ENCODE data around the gene PIEZO1. TPM values are rescaled to one million over a fixed set of nuclear protein-coding genes. Genes with fewer than 3 reads are reported as not detected.
"Not testable (repeated sequence)": the region's sequence is repeated elsewhere in the genome, so short reads cannot be mapped to it uniquely, and the experiment has no call there.

Gene PIEZO1
- total RNA-seq, 5 donors from 2014 or later (not counting 1 experiment from before 2014, with no cell fraction given) = 139 to 274 (median 240) TPM

DNA sequence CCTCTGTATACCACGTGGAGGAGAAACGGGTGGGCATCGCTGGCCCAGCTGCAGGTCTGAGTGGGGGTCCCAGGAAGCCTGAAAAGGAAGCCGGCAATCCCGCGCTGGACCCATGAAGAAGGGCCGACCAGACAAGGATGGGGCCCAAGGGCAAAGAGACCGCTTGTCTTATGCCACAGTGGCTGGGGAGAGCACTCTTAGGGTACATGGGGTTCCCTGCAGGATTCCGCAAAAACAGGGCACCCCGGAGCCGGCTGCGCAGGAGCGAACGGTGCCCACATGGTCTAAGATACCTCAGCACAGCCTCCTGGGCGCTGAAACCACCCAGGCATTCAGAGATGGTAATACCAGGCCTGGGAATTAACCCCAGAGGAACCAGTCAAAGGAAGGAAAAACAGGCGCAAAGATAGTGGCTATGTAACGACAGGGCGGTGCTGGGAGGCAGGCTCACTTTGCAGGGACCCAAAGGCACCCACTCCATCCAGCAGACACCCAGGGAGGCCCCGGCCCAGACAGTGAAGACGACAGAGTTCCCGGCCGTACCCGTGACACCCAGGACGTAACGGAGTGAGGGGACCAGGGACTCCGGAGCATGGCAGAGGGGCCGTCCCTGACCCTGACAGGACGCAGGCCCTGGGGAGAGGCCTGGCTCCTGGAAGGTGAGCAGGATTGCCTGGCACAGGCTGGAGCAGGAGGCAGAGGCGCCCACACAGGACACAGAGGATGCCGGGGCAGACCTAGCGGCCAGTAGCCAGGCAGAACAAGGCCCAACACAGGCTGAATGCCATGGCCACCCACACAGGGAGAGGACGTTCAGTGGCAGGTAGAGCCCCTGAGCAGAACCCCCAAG is 10.3 kb downstream of the PIEZO1 start:
- H3K9me3 Mint-ChIP-seq = no peaks in the 10 kb centered on the region
- Histone ChIP-seq H3K9me3 (no peaks in the 10 kb centered on the region), H3K27me3 (replicated peaks in 1 of 2; ENCODE audit: control insufficient read depth in 2 of 2, extremely low read depth in 1 of 2, insufficient read depth in 2 of 2, low read length in 1 of 2) (no peaks in the 10 kb centered on the region), H3K36me3 (ENCODE audit: control insufficient read depth in 2 of 2, extremely low read depth in 1 of 2, insufficient read depth in 1 of 2, low read length in 1 of 2) (peaks cover 0 to 9% of the 10 kb centered on the region in 2 donors), H3K4me1 (ENCODE audit: control insufficient read depth in 1 of 2, extremely low read depth in 1 of 2, insufficient read depth in 2 of 2, low read length in 2 of 2) (peaks cover 4 to 76% of the 10 kb centered on the region in 2 experiments), H3K4me3 (ENCODE audit: control insufficient read depth in 1 of 2, extremely low read depth in 1 of 2, low read length in 1 of 2) (no peak overlapping the region), H3K27ac (ENCODE audit: low read length) (no peak overlapping the region)
- ATAC-seq (replicated peaks in 1 of 4) (no peak), DNase-seq (no peak)
- no peaks in the 10 kb centered on the region for H3K36me3 Mint-ChIP-seq
- H3K27ac Mint-ChIP-seq = no peak overlapping the region
- 92% methylated on average over 29 of the region's 32 CpGs for WGBS (ENCODE audit: insufficient coverage)
- H3K4me1 Mint-ChIP-seq = peaks cover 16 to 40% (median 30%) of the 10 kb centered on the region in 3 donors
- no peaks in the 10 kb centered on the region for H3K27me3 Mint-ChIP-seq
- no peak overlapping the region for H3K4me3 Mint-ChIP-seq
- ChIA-PET CTCF (interaction anchor here in 1 of 2 donors (0.6 to 0.7 kb wide), 3 partner anchors 17 to 442 kb away, joined by 4 to 8 read pairs (median 7); no protein-coding TSS in a partner anchor), POLR2A (no interaction called here)

- Mint-ChIP-seq H3K27ac (peak overlapping the region in 1 of 2 donors; percentile 34), H3K27me3 (no peaks in the 10 kb centered on the region), H3K4me1 (peaks cover 18 to 40% (median 31%) of the 10 kb centered on the region in 3 donors), H3K9me3 (no peaks in the 10 kb centered on the region), H3K36me3 (no peaks in the 10 kb centered on the region), H3K4me3 (no peak overlapping the region)
- peaks cover 0 to 5% of the 10 kb centered on the region in 2 donors for H3K36me3 ChIP-seq (ENCODE audit: control insufficient read depth in 2 of 2, extremely low read depth in 1 of 2, insufficient read depth in 1 of 2, low read length in 1 of 2)
- DNase-seq (no peak), ATAC-seq (replicated peaks in 1 of 4) (no peak)
- no peaks in the 10 kb centered on the region for H3K27me3 ChIP-seq (replicated peaks in 1 of 2; ENCODE audit: control insufficient read depth in 2 of 2, extremely low read depth in 1 of 2, insufficient read depth in 2 of 2, low read length in 1 of 2)
- WGBS (ENCODE audit: insufficient coverage) = 77% methylated on average over 9 of the region's 12 CpGs
- H3K9me3 ChIP-seq = no peaks in the 10 kb centered on the region
- ChIA-PET CTCF (interaction anchor here in 1 of 2 donors (0.6 kb wide), 2 partner anchors 16 to 91 kb away, joined by 3 to 7 read pairs; no protein-coding TSS in a partner anchor), POLR2A (no interaction called here)
- H3K4me1 ChIP-seq (ENCODE audit: control insufficient read depth in 1 of 2, extremely low read depth in 1 of 2, insufficient read depth in 2 of 2, low read length in 2 of 2) = peaks cover 4 to 76% of the 10 kb centered on the region in 2 experiments
- H3K4me3 ChIP-seq (ENCODE audit: control insufficient read depth in 1 of 2, extremely low read depth in 1 of 2, low read length in 1 of 2) = no peak overlapping the region
- H3K27ac ChIP-seq (ENCODE audit: low read length) = no peak overlapping the region
Measured at GRCh38 chr16:88773812-88774291, 11.2 kb downstream of the PIEZO1 start.

DNA sequence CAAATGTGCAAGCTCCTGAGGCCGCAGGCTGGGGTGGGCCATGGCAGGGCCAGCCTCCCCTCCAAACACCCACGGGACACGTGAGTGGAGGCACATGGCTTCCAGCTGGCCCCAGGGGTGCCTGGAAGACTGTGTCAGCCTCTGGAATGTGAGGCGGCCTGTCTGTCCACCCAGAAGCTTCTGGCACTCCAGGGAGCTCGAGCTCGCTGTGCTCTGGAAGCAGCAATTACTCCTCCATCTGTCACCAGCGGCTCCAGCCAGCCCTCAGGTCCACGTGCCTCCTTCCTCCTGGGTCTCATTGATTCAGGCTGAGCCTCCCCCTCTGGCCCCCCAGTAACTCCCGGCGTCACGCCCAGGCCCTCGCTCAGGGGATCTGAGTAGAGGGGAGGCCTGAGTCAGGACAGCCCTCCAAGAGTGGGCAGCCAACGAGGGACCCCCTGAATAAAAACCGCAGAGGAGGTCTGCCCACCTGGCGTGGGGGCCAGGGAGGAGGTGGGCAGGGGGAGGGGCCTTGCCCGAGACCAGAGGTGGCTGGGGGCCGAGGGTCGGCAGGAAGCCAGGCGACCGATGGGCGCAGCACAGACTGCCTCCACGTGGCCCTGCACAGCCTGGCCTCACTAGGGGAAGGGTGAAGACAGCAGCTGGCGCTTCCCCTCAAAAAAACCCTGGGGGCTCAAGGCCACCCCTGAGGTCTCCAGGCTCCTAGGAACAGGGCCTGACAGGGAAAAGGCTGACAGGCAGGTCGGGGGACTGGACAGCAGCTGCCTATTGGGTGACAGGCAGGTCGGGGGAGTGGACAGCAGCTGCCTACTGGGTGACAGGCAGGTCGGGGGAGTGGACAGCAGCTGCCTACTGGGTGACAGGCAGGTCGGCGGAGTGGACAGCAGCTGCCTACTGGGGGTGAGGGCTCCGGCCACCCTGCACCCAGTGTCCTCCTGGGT is 11.9 kb downstream of the PIEZO1 start:
- Histone ChIP-seq H3K9me3 (no peaks in the 10 kb centered on the region), H3K4me3 (ENCODE audit: control insufficient read depth in 1 of 2, extremely low read depth in 1 of 2, low read length in 1 of 2) (no peak overlapping the region), H3K36me3 (ENCODE audit: control insufficient read depth in 2 of 2, extremely low read depth in 1 of 2, insufficient read depth in 1 of 2, low read length in 1 of 2) (peaks cover 0 to 5% of the 10 kb centered on the region in 2 donors), H3K27me3 (replicated peaks in 1 of 2; ENCODE audit: control insufficient read depth in 2 of 2, extremely low read depth in 1 of 2, insufficient read depth in 2 of 2, low read length in 1 of 2) (no peaks in the 10 kb centered on the region), H3K27ac (ENCODE audit: low read length) (no peak overlapping the region), H3K4me1 (ENCODE audit: control insufficient read depth in 1 of 2, extremely low read depth in 1 of 2, insufficient read depth in 2 of 2, low read length in 2 of 2) (peaks cover 4 to 76% of the 10 kb centered on the region in 2 experiments)
- H3K4me3 Mint-ChIP-seq = no peak overlapping the region
- 76% methylated on average over 20 of the region's 29 CpGs for WGBS (ENCODE audit: insufficient coverage)
- no peaks in the 10 kb centered on the region for H3K9me3 Mint-ChIP-seq
- H3K4me1 Mint-ChIP-seq = peaks cover 13 to 35% (median 29%) of the 10 kb centered on the region in 3 donors
- ATAC-seq (replicated peaks in 1 of 4) (no peak), DNase-seq (no peak)
- no peaks in the 10 kb centered on the region for H3K36me3 Mint-ChIP-seq
- no peak overlapping the region for H3K27ac Mint-ChIP-seq
- CTCF ChIA-PET = interaction anchor here in 1 of 2 donors (0.6 kb wide), 1 partner anchor 90 kb away, joined by 3 read pairs; no protein-coding TSS in a partner anchor
- no peaks in the 10 kb centered on the region for H3K27me3 Mint-ChIP-seq
- POLR2A ChIA-PET = no interaction called here

- H3K4me3 ChIP-seq (ENCODE audit: control insufficient read depth in 1 of 2, extremely low read depth in 1 of 2, low read length in 1 of 2); H3K36me3 Mint-ChIP-seq; H3K4me3 Mint-ChIP-seq; ATAC-seq (replicated peaks in 1 of 4); H3K9me3 ChIP-seq; H3K27me3 ChIP-seq (replicated peaks in 1 of 2; ENCODE audit: control insufficient read depth in 2 of 2, extremely low read depth in 1 of 2, insufficient read depth in 2 of 2, low read length in 1 of 2); DNase-seq; H3K27me3 Mint-ChIP-seq; H3K9me3 Mint-ChIP-seq; POLR2A ChIA-PET; H3K27ac Mint-ChIP-seq; H3K36me3 ChIP-seq (ENCODE audit: control insufficient read depth in 2 of 2, extremely low read depth in 1 of 2, insufficient read depth in 1 of 2, low read length in 1 of 2); H3K27ac ChIP-seq (ENCODE audit: low read length): not testable (repeated sequence)
- WGBS (ENCODE audit: insufficient coverage) = 94% methylated on average over 15 of the region's 23 CpGs
- peaks cover 18 to 40% (median 34%) of the 10 kb centered on the region in 3 donors for H3K4me1 Mint-ChIP-seq
- CTCF ChIA-PET = interaction anchor here in 1 of 2 donors (0.7 kb wide), 1 partner anchor 12 kb away, joined by 7 read pairs; no protein-coding TSS in a partner anchor
- H3K4me1 ChIP-seq (ENCODE audit: control insufficient read depth in 1 of 2, extremely low read depth in 1 of 2, insufficient read depth in 2 of 2, low read length in 2 of 2) = peaks cover 4 to 81% of the 10 kb centered on the region in 2 experiments
Measured at GRCh38 chr16:88771781-88772180, 13.2 kb downstream of the PIEZO1 start.

DNA sequence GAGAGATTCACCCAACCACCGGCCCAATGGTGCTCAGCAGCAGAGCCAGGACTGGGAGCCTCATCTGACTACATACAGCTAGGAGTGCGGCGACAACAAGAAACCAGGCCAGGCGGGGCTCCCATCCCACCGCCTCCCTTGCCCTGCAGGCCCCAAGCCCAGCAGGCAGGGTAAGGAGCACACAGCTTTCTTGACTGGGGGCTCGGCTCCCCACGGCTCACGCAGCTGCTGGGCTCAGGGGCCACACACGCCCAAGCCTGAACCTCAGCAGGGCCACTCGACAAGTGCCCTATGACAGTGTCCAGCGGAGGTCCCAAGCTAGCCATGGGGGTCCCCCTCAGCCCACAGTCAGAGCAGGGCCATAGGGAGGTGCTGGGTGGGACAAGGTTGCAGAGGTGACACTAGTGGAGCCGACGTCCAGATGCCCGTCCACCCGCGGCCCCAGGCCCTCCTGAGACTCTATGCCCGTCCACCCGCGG is 13.7 kb downstream of the PIEZO1 start:
- ChIA-PET POLR2A (no interaction called here), CTCF (no interaction called here)
- Histone ChIP-seq H3K27ac (ENCODE audit: low read length) (no peak overlapping the region), H3K9me3 (no peaks in the 10 kb centered on the region), H3K36me3 (ENCODE audit: control insufficient read depth in 2 of 2, extremely low read depth in 1 of 2, insufficient read depth in 1 of 2, low read length in 1 of 2) (peaks cover 0 to under 1% of the 10 kb centered on the region in 2 donors), H3K27me3 (replicated peaks in 1 of 2; ENCODE audit: control insufficient read depth in 2 of 2, extremely low read depth in 1 of 2, insufficient read depth in 2 of 2, low read length in 1 of 2) (no peaks in the 10 kb centered on the region), H3K4me3 (ENCODE audit: control insufficient read depth in 1 of 2, extremely low read depth in 1 of 2, low read length in 1 of 2) (no peak overlapping the region), H3K4me1 (ENCODE audit: control insufficient read depth in 1 of 2, extremely low read depth in 1 of 2, insufficient read depth in 2 of 2, low read length in 2 of 2) (peaks cover 4 to 83% of the 10 kb centered on the region in 2 experiments)
- WGBS (ENCODE audit: insufficient coverage) = 90% methylated on average over 11 of the region's 19 CpGs
- ATAC-seq (replicated peaks in 1 of 4) = no peak
- DNase-seq = no peak
- peak overlapping the region in 1 of 3 donors; percentile 44 for H3K4me3 Mint-ChIP-seq
- no peaks in the 10 kb centered on the region for H3K27me3 Mint-ChIP-seq
- H3K27ac Mint-ChIP-seq = peak overlapping the region; percentile 19 to 58
- H3K36me3 Mint-ChIP-seq = no peaks in the 10 kb centered on the region
- H3K9me3 Mint-ChIP-seq = no peaks in the 10 kb centered on the region
- peaks cover 19 to 40% (median 36%) of the 10 kb centered on the region in 3 donors for H3K4me1 Mint-ChIP-seq
